HG02938 (cell line): Measurements from ENCODE around the gene ADCY5.

Experiments used
- ATAC-seq: cut with Tn5 transposase; IDR thresholded peaks from one replicate; pipeline ENCODE4 v1.9.1; 2021; ENCODE audit warnings: mild to moderate bottlenecking, moderate library complexity; ENCODE audit not compliant: unreplicated experiment

ADCY5 gene

GRCh38 chr3:123312331-123313265, 136.3 kb downstream of the ADCY5 start:
- no peak for ATAC-seq

GRCh38 chr3:123311201-123311600, 137.7 kb downstream of the ADCY5 start:
- no peak for ATAC-seq

GRCh38 chr3:123310741-123311140, 138.1 kb downstream of the ADCY5 start:
- no peak for ATAC-seq

GRCh38 chr3:123310186-123310585, 138.7 kb downstream of the ADCY5 start:
- no peak for ATAC-seq

GRCh38 chr3:123307064-123307463, 141.8 kb downstream of the ADCY5 start:
- no peak for ATAC-seq

GRCh38 chr3:123305192-123305591, 143.7 kb downstream of the ADCY5 start:
- ATAC-seq, result no peak

GRCh38 chr3:123303976-123304560, 144.8 kb downstream of the ADCY5 start:
- ATAC-seq, result no peak

GRCh38 chr3:123302961-123303360, 145.9 kb downstream of the ADCY5 start:
- no peak for ATAC-seq

- no peak for ATAC-seq
Observed at GRCh38 chr3:123301331-123302184, 147.3 kb downstream of the ADCY5 start.

GRCh38 chr3:123300583-123300982, 148.3 kb downstream of the ADCY5 start:
- no peak for ATAC-seq

- ATAC-seq, result no peak
Observed at GRCh38 chr3:123300056-123300455, 148.8 kb downstream of the ADCY5 start.

- no peak for ATAC-seq
Observed at GRCh38 chr3:123299581-123299980, 149.3 kb downstream of the ADCY5 start.

- no peak for ATAC-seq
Observed at GRCh38 chr3:123298903-123299302, 150.0 kb downstream of the ADCY5 start.

- ATAC-seq, result no peak
Observed at GRCh38 chr3:123297627-123297899, 151.3 kb downstream of the ADCY5 start.

GRCh38 chr3:123296836-123297626, 151.9 kb downstream of the ADCY5 start:
- no peak for ATAC-seq

- ATAC-seq, result no peak
Observed at GRCh38 chr3:123296261-123296660, 152.6 kb downstream of the ADCY5 start.

- no peak for ATAC-seq
Observed at GRCh38 chr3:123295901-123296250, 153.0 kb downstream of the ADCY5 start.

GRCh38 chr3:123295171-123295900, 153.6 kb downstream of the ADCY5 start:
- ATAC-seq, result no peak

- no peak for ATAC-seq
Observed at GRCh38 chr3:123294296-123294938, 154.5 kb downstream of the ADCY5 start.
